Measurements from ENCODE around the gene PPP1R13B. TPM values are rescaled to one million over a fixed set of nuclear protein-coding genes. Genes with fewer than 3 reads are reported as not detected.
"Not testable (repeated sequence)": the region's sequence is repeated elsewhere in the genome, so short reads cannot be mapped to it uniquely, and the experiment has no call there.

Gene PPP1R13B
- total RNA-seq, 1 donor from 2014 or later: 39.8 TPM

DNA sequence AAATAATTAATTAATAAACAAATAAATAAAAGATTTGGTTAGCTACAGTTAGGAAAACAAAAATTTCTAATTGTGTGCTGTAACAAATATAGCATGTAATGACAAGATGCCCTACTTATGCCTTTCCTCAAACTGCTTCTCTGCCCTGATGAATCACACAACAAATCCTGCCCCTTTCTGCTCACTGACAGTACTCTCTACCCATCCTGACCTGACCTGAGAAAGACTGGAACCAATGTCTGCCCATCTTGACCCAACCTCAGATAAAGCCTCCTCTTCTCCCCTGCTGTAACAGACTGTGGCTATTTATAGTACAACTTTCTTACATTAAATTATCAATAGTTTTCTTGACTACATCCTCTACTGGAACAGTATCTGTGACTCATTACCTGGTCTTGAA lies 43.7 kb downstream of the PPP1R13B start:
- DNase-seq (ENCODE audit: extremely low read depth, low read depth, low spot score): no peak

DNA sequence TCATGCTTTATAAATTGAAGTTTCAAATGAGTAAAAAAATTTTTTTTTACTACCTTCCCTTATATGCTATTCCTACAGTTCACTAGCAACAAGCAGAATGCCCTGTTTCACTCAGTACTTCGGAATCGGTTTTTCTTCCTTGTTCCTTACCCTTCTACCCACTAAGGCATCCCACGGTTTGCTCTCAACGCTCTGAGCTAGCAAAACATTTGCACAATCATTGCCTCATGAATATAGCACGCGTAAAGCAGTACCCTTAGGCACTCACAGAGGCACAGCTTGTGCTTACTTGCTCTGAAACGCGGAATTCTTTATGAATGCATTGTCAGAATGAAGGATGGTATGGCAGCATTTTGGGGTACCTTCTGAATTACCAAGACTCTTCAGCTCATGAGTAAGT lies 45.0 kb downstream of the PPP1R13B start:
- DNase-seq (ENCODE audit: extremely low read depth, low read depth, low spot score): no peak

DNA sequence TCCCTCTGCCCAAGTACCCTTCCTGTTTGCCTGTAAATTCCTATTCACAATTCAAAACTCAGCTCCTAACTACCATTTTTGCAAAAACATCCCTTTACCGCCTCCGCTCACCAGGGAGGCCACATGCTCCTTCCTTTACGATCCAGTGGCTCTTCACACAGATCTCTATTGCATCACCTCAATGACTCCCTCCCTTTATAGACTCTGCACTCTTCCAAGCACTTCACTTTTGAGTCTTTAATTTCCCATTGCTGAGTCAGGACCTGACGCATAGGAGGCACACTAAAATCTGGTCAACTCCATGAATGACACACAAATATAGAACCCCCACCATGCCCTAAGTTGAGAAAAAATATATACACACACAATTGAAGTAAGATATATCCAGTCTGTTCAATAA lies 45.9 kb downstream of the PPP1R13B start:
- no peak for DNase-seq (ENCODE audit: extremely low read depth, low read depth, low spot score)

DNA sequence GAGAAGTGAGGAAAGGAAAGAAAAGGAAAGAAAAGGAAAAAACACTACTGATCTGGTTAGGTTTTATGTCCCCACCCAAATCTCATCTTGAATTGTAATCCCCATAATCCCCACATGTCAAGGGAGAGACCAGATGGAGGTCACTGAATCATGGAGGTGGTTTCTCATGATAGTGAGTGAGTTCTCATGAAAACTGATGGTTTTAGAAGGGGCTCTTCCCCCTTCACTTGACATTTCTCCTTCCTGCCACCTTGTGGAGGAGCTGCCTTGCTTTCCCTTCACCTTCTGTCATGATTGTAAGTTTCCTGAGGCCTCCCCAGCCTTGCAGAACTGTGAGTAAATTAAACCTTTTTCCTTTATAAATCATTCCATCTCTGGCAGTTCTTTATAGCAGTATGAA lies 54.2 kb downstream of the PPP1R13B start:
- not testable (repeated sequence) for DNase-seq (ENCODE audit: extremely low read depth, low read depth, low spot score)

DNA sequence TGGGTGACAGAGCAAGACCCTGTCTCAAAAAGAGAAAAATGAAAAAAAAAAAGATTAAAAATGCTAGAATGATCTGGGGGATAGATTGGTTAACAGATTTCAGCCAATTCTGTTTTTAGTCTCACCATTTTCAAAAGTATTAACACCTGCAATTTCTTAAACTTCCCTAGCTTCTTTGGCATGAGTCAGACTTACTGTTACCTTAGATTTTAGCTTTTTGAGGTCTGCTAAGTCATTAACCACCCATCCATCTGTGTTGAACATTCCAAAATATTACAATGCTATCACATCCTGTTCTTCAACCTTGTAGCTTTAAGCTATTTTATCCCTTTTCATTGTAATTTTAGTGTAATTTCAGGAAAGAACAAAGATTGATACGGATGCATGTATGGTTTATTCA lies 59.3 kb downstream of the PPP1R13B start:
- no peak for DNase-seq (ENCODE audit: extremely low read depth, low read depth, low spot score)

DNA sequence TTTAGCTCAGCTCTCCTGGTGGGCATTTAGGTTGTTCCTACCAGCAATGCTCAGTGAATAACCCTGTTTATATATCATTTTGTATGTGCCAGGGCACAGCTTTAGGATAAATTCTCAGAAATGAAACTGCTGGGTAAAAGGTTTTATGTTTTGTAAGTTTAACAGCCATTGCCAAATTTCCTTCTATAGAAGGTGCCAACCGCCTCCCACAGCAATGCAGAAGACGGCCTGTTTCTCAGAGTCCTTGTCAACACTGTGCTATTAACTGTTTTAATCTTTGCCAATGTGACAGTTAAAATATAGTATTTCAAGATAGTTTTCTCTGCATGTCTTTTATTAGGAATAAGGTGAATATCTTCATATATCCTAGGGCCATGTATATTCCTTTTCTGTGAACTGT lies 65.0 kb downstream of the PPP1R13B start:
- DNase-seq (ENCODE audit: extremely low read depth, low read depth, low spot score): no peak

DNA sequence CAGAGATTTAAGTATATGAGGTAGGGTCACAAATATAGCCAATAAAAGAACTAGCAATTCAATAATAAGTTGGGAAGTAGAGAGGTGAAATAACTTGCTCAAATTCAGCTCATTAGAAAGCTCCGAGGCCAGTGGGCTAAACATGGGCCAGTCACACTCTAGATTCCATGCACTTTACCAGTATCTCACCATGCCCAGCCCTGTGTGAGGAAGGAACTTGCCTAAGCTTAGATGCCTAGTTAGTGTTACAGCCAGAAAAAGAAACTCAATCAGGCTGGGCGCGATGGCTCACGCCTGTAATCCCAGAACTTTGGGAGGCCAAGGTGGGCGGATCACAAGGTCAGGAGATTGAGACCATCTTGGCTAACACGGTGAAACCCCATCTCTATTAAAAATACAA lies 71.1 kb downstream of the PPP1R13B start:
- DNase-seq (ENCODE audit: extremely low read depth, low read depth, low spot score): not testable (repeated sequence)

DNA sequence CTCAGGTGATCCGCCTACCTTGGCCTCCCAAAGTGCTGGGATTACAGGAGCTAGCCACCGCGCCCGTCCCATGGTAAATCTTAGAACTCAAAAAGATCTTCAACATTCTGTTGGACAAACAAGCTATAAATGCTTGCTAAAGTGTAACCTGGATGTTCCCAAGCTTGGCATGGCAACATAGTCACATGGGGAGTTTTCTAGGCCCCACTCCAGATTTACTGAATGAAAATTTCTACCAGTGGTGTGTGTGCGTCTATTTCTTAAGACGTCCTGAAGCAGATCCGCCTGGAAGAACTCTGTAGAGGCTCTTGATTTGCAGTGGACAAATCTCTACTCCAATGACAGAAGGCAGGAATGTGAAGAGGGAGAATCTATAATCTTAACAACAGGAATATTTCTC lies 71.9 kb downstream of the PPP1R13B start:
- no peak for DNase-seq (ENCODE audit: extremely low read depth, low read depth, low spot score)

DNA sequence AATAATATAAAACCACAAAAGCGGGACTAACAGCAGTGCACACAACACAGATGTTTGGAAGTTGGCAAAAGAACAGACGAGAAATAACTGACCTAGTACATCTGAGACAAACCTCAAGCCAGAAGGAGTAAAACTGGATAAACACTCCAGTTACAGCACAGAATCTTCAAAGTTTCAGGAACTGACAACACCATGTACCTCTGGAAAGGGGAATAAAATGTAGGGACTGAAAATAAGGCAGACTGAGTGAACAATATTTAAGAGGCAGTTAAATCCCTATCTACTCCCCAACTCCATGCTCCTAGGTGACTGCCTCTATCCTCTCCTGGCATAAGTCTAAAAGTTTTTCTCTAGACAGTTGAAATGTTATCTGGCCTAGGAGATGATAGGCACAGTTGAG lies 73.9 kb downstream of the PPP1R13B start:
- no peak for DNase-seq (ENCODE audit: extremely low read depth, low read depth, low spot score)

DNA sequence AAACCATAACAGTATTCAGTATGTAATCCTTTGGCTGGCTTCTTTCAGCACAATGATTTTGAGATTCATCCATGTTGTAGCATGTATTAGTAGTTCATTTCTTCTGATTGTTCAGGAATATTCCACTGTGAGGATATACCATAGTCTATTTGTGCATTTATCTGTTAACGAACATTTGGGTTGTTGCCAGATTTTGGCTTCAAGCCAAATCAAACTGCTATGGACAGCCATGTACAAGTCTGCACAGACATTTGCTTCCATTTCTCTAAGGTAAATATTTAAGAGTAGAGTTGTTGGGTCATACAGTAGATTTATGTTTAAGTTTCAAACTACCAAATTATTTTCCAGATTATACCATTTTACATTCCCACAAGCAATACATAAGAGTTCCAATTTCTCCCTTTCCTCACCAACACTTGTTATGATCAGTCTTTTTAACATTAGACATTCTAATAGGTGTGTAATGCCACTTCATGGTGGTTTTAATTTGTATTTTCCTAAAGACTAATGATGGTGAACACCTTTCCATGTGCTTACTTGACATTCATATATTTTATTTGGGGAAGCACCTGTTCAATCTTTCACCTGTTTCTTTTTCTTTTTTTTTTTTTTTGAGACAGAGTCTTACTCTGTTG lies 75.2 kb downstream of the PPP1R13B start:
- no peak for DNase-seq (ENCODE audit: extremely low read depth, low read depth, low spot score)

DNA sequence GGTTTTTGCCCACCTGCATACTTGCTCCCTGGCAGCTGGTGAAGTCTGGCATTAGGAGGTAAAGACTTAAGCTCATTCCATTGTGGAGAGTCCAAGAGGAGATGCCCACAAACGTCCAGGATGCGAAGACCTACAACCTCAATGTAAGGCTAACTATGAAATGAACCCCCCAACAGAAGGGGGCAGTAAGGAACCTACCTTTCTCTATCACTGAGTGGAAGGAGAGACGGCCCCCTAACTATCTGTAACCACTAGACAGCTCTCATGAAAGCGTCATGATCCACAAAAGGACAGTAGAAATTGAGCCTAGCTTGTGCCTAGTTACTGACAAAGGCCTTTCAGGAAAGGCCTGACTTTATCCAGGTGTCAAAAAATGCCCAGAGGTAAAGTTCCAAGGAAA lies 76.5 kb downstream of the PPP1R13B start:
- DNase-seq (ENCODE audit: extremely low read depth, low read depth, low spot score): no peak

DNA sequence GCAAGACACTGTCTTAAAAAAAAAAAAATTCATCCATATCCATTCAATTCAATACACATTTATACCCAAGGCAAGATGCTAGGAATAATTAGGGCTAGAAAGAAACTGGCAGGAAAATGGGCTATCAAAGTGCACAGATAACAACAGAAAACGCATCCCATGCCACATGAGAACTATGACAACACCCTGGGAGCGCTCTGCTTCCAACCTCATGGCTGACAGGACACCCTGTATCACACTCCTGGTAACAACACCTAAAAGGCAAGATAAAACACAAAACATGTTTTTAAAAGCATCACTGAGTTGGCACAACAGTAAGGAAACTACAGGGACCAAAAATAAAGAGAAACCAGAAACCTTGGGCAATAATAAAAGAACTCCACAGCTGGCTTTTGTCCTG lies 76.9 kb downstream of the PPP1R13B start:
- no peak for DNase-seq (ENCODE audit: extremely low read depth, low read depth, low spot score)

DNA sequence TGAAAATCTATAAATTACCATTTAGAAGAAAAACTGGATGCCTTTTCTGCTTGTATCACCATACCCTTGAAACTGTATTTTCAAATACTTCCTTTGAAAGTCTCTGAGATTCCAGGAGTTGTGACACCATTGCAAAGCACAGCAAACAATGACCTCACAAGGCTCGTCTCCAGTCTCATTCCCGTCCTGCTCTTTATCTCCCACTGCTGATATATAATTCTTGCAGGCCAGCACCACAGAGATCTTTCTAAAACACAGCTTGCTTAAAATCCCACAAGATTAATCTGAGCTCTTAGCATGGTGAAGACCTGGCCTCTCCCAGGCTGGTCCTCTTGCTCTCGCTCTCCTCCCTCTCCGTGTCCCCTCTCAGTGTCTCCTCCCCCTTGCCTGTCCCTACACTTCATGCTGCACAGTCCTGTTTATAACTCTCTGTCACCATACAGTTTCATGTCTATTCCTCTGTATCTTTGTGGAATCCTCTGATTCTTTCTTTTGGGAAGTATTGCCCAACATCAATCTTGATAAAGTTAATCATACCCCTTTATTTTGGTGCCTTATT lies 80.0 kb downstream of the PPP1R13B start:
- no peak for DNase-seq (ENCODE audit: extremely low read depth, low read depth, low spot score)

DNA sequence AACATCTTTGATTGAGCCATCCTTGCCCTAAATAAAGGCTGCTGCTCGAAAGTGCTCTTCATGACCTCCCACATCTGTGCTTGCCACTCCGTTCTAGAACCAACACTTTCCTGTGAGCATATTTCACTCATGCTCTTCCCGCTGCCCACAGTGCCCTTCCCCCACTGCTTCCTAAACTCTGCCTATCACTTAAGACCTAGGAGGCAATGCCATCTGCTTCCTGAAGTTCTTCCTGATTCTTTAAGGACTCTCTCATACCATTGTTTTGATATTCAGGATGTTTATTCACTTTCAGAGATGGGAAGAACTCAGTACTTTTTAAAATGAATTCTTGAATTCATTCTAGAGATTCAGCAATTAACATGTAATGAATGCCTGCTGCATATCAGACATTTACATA lies 81.8 kb downstream of the PPP1R13B start:
- DNase-seq (ENCODE audit: extremely low read depth, low read depth, low spot score): peak; percentile 55

DNA sequence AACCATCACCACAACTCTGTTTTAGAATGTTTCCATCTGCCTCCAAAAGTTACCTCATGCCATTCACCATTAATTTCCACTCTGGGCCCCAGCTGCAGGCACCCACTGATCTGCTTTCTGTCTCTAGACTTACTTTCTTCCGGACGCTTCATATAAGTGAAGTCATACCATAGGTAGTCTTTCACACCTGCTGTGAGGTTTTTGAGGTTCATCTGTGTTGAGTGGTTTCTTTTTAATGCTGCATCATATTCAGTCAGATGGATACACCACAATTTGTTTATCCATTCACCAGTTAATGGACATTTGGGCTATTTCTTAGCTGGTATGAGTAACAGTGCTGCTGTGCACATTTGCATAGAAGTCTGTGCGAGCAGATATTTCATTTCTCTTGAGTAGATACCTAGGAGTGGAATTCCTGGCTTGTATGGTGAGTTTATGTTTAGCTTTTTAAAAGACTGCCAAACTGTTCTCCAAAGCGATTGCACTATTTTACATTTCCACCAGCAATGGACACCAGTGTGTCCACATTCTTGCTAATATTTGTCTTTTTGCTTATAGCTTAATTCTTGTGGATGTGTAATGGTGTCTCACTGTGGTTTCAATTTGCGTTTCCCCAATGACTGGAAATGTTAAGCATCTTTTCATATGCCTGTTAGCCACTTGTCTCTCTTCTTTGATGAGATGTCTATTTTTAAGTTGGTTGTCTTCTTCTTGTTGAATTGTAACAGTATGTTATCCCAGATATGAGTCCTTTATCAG lies 83.5 kb downstream of the PPP1R13B start:
- no peak for DNase-seq (ENCODE audit: extremely low read depth, low read depth, low spot score)

DNA sequence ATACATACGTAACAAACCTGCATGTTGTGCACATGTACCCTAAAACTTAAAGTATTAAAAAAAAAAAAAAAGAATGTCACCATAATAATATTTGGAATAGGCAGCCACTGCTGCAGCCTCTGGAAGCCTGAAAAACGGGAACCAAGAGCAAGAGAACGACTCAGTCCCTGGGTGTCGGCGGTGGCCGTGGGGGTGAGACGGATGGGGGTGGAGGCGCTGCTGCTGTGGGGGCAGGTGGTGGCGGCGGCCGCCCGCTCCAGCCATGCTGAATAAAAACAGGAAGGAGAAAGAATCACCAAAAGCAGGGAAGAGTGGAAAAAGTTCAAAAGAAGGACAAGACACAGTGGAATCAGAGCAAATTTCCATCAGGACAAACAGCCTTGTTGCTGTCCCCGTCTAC lies 84.8 kb downstream of the PPP1R13B start:
- DNase-seq (ENCODE audit: extremely low read depth, low read depth, low spot score): no peak

DNA sequence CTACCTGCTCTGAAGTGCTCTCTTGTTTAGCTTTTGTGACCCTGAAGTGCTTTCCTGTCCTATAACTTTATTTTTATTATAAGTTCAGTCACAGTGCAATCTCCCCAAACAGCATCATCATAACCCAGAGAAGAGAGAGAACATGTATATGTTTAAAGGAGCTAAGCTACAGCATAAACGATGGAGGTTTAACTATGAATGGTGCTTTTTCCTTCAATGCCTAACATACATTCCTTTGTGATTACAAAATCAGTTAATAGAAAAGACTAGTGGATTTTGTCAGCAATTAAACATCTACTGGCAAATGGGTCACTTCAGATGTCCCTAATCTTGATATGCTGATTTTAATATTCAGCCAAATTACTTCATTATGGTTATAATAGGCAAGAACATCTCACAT lies 85.3 kb downstream of the PPP1R13B start:
- DNase-seq (ENCODE audit: extremely low read depth, low read depth, low spot score): no peak

DNA sequence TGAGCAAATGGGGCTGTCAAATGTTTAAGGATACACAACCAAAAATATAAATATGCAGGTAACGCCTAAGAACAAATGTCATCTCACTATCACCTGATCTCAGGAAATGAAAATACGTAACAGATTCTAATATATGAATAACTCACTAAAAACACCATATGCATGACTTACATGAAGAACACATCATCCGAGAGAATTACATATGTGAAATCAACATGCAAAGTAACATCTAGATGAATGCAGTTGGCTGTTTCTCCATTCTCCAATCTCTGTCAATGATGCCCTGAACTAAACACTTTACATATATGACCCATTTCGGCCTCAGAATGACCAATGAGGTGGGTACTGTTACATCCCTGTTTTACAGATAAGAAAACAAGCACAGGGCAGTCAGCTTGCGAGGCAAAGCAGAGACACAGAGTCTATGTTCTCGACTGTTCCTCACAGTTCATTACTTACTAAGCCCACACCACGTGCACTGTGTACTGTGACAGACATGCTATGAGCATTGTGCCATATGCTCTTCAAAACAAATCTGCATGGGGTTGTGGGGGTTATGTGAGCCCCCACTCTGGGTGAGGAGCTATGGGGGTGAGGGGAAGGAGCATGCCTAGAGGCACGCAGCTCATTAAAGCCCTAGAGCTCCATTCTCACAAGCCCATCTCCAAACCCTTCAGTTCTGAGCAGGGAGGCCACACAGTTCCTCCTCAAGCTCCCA lies 89.2 kb downstream of the PPP1R13B start:
- no peak for DNase-seq (ENCODE audit: extremely low read depth, low read depth, low spot score)

DNA sequence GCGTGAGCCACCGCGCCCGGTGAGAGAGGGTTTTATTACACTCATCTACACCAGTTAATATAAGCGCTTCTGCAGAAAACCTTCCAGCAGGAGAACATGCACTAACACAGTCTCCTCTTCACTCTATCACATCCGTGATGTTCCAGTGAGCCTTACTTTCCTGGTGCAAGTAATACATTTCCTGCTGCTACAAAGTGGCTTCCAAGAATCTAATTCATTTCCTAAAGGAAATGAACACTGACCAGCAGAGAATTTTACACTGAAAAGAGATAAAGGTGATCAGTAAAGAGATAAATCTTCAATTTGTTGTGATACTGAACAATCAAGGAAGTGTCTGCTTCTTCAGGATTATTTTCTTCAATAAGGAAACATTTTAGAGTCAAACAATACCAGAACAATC lies 92.3 kb downstream of the PPP1R13B start:
- no peak for DNase-seq (ENCODE audit: extremely low read depth, low read depth, low spot score)

DNA sequence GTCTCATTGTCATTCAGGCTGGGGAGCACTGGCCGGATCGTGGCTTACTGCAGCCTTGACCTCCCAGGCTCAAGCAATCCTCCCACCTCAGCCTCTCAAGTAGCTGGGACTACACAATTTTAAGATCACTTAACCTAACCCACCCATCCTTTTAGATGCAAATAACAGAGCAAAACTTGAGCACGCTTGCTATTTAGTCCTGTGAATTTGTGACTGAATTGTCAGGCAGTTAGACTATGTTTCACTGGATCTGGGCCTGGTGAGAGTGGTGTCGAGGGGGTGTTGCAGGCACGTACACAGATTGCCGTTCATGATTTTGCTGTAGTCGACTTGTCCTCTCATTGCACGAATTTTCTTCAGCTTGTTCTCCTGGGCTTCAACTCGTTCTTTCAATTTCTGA lies 93.6 kb downstream of the PPP1R13B start:
- DNase-seq (ENCODE audit: extremely low read depth, low read depth, low spot score): no peak

DNA sequence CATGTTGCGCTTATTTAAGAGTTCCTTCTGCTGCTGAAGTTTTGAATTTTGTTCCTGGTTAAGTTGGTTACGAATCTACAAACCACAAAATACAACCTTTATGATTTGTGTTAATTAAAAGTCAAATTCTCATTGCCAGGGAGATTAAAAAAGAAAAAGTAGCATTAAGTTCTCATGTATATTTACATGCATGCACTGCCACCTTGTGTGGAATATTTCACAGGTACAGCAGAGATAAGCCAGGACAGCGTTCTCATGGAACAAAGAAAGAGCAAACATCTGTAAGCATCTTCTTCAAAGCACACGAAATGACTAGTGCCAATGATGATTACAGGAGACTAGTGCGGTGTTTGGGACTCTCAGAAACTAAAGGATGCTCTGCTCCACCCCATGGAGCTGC lies 97.5 kb downstream of the PPP1R13B start:
- no peak for DNase-seq (ENCODE audit: extremely low read depth, low read depth, low spot score)

DNA sequence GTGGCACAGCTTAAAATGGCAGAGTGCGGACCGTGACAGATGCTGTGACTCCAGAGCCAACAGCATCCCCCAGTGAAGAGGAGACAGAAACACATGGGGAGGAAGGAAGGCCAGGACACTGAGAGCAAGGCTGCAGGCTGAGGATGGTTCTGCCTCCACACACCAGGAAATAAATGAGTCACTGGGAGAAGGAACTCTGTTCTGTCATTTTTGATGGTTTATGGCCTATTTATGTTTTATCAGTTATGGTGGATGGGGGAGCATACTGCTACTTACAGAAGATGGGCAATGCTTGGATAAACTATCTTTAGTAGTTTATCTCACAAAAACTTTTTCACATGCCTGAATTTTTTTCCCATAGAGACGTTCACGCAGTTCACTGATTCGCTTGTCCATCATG lies 97.9 kb downstream of the PPP1R13B start:
- no peak for DNase-seq (ENCODE audit: extremely low read depth, low read depth, low spot score)

Data from glomerular endothelial cell (primary cell).